ENCODE data around the gene TAS2R50. TPM values are rescaled to one million over a fixed set of nuclear protein-coding genes. Genes with fewer than 3 reads are reported as not detected.

Gene TAS2R50
- total and polyA plus RNA-seq, 2 donors (not counting 3 experiments of a cell fraction or from before 2014, with no cell fraction given): 0.12 to 1.5 TPM

GRCh38 chr12:11031307-11031706 is 44.6 kb upstream of the TAS2R50 start, which contains the start of gene TAS2R31:
Gene TAS2R31 (minus strand): TSS chr12:11031407. CDS start chr12:11031335, 72 bp downstream.
- Histone ChIP-seq H4K20me1 (replicated peaks; ENCODE audit: control insufficient read depth, extremely low read depth, insufficient read depth, low read length) (no peaks in the 10 kb centered on the region), H3K4me1 (ENCODE audit: control insufficient read depth, extremely low read depth, insufficient read depth, low read length) (no peaks in the 10 kb centered on the region), H3K36me3 (ENCODE audit: control insufficient read depth in 2 of 2, extremely low read depth in 1 of 2, insufficient read depth in 2 of 2, low read length in 2 of 2) (no peaks in the 10 kb centered on the region), H3K79me2 (ENCODE audit: control insufficient read depth, insufficient read depth, low read length) (no peaks in the 10 kb centered on the region), H3K27ac (ENCODE audit: insufficient read depth, low read depth, low read length) (no peak within 1 kb of the TSS), H3K9me3 (replicated peaks; ENCODE audit: control insufficient read depth, insufficient read depth, low read length) (no peaks in the 10 kb centered on the region), H3K9me1 (replicated peaks; ENCODE audit: control insufficient read depth, extremely low read depth, insufficient read depth, low read length) (no peaks in the 10 kb centered on the region), H2AFZ (ENCODE audit: low read depth, low read length) (no peak within 1 kb of the TSS), H3K27me3 (ENCODE audit: control insufficient read depth in 2 of 2, insufficient read depth in 2 of 2, low read length in 2 of 2) (no peaks in the 10 kb centered on the region), H3K9ac (replicated peaks; ENCODE audit: extremely low read depth, insufficient read depth, low read length) (no peak within 1 kb of the TSS), H3K4me2 (ENCODE audit: insufficient read depth, low read length) (no peak within 1 kb of the TSS), H3K4me3 (replicated peaks in 1 of 3; ENCODE audit: insufficient read depth in 1 of 3, low read depth in 1 of 3, low read length in 3 of 3) (no peak within 1 kb of the TSS)
- intact Hi-C loops (cut with micrococcal nuclease): no loop called here
- no TSS peak for BruUV-seq (replicated peaks)
- no peak for FAIRE-seq
- TF ChIP-seq MYC (IDR thresholded peaks at IDR 0.05; ENCODE audit: low read depth, low read length) (no peak), POLR2AphosphoS5 (IDR thresholded peaks at IDR 0.05; ENCODE audit: insufficient read depth, low read depth, low read length) (no peak)
- CTCF ChIA-PET: no interaction called here
- POLR2A ChIA-PET: no interaction called here
- dilution Hi-C loops (cut with MboI; ENCODE audit: extremely low pct_ligation_motif_present, low sequenced_read_pairs): no loop called here
- DNase-seq (ENCODE audit: low read depth, low spot score): no peak

GRCh38 chr12:11026118-11026517 is 39.4 kb upstream of the TAS2R50 start:
- Histone ChIP-seq H3K9me3 (replicated peaks; ENCODE audit: control insufficient read depth, insufficient read depth, low read length) (no peaks in the 10 kb centered on the region), H3K4me1 (ENCODE audit: control insufficient read depth, extremely low read depth, insufficient read depth, low read length) (no peaks in the 10 kb centered on the region), H4K20me1 (replicated peaks; ENCODE audit: control insufficient read depth, extremely low read depth, insufficient read depth, low read length) (no peaks in the 10 kb centered on the region), H3K27ac (ENCODE audit: insufficient read depth, low read depth, low read length) (no peak overlapping the region), H2AFZ (ENCODE audit: low read depth, low read length) (no peak overlapping the region), H3K79me2 (ENCODE audit: control insufficient read depth, insufficient read depth, low read length) (no peaks in the 10 kb centered on the region), H3K4me2 (ENCODE audit: insufficient read depth, low read length) (no peak overlapping the region), H3K27me3 (ENCODE audit: control insufficient read depth in 2 of 2, insufficient read depth in 2 of 2, low read length in 2 of 2) (no peaks in the 10 kb centered on the region), H3K9me1 (replicated peaks; ENCODE audit: control insufficient read depth, extremely low read depth, insufficient read depth, low read length) (no peaks in the 10 kb centered on the region), H3K4me3 (replicated peaks in 1 of 3; ENCODE audit: insufficient read depth in 1 of 3, low read depth in 1 of 3, low read length in 3 of 3) (no peak overlapping the region), H3K9ac (replicated peaks; ENCODE audit: extremely low read depth, insufficient read depth, low read length) (no peak overlapping the region), H3K36me3 (ENCODE audit: control insufficient read depth in 2 of 2, extremely low read depth in 1 of 2, insufficient read depth in 2 of 2, low read length in 2 of 2) (no peaks in the 10 kb centered on the region)
- TF ChIP-seq CTCF (IDR thresholded peaks at IDR 0.05; ENCODE audit: extremely low read depth in 1 of 2, insufficient read depth in 1 of 2, low read depth in 1 of 2, low read length in 2 of 2) (peak in 1 of 2 donors; percentile 12), POLR2AphosphoS5 (IDR thresholded peaks at IDR 0.05; ENCODE audit: insufficient read depth, low read depth, low read length) (no peak)
- POLR2A ChIA-PET: no interaction called here
- BruUV-seq (replicated peaks): no TSS peak
- intact Hi-C loops (cut with micrococcal nuclease): no loop called here
- dilution Hi-C loops (cut with MboI; ENCODE audit: extremely low pct_ligation_motif_present, low sequenced_read_pairs): no loop called here
- CTCF ChIA-PET: interaction anchor here (1.2 to 1.3 kb wide), 2 partner anchors 57 to 255 kb away, joined by 3 to 4 read pairs; no protein-coding TSS in a partner anchor
- FAIRE-seq: no peak
- no peak for DNase-seq (ENCODE audit: low read depth, low spot score)
